Activated gamma-delta T cell treated with Interleukin-2 at 50 U/mL for 16 hours (primary cell): ENCODE measurements around the gene MEG3.
A peak's percentile ranks its signal among the peaks of the same experiment; 100 is the strongest.

ENCODE experiments used
- DNase-seq: peaks from one replicate; pipeline ENCODE4 v3.0.0-alpha.2; 2020

Gene MEG3

DNA sequence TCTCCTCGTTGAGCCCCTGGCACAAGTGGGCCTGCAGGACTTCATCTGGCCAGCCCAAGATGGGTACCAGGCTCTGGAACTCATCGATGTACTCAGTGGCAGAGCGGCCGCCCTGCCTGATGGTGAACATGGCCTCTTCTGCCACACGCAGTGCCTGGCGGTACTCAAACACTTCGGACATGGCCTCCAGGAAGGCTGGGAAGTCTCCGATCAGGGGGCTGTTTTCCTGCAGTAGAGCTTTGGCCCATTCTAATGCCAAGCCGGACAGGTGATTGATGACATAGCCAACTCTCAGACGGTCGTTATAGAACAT, 57.8 kb downstream of the MEG3 start:
- DNase-seq = no peak

DNA sequence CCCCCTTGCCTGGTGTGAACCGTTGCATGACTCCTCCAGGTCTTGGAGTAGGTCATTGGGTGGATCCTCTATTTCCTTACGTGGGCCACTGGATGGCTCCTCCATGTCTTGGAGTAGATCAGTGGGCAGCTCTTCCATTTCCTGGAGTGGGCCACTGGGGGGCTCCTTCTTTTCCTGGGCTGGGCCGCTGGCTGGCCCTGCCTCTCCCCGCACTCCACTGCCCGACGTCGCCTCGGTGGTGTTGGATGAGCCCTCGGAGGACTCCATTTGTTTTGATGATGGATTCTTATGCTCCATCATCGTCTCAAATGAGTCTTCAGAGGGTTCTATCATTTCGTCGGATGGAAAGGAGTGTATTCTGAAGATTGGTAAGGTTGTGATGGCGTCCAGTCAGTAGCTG, 58.5 kb downstream of the MEG3 start:
- DNase-seq = no peak

DNA sequence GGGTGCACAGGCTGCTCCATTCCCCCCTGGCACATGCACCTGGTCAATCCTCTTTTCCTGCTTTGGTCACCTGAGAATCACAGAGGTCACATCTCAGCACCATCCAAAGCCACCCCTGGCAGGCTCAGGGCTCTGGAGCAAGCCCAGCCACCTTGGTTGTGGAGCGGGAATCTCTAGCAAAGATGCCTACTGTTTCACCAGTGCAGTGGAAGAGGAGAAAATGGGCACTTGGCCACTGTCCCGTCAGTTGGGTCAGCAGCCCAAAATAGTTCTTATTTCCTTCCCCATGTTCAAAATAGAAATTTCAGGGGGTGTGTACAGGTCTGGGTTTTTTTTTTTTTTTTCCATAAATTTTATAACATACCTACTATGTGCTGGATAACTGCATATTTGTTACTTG, 59.3 kb downstream of the MEG3 start:
- DNase-seq = no peak

DNA sequence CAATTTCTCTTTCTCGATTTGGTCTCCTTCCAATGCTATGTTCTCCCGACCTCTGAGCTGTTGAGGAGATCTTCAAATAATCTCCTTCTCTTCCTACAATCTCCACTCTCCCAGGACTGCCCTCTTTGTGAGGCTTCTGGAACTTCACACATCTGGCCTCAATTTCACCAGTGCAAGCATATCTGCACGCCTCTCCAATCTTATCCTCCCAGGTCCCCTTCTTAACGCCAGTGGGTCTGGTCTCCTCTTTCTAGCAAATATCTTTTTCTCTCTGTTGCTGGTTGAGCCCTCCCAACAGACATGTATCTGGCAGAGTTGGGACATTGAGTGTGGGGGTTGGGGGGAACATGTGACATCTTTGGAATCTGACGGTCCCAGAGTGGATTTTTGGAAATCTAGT, 59.7 kb downstream of the MEG3 start:
- no peak for DNase-seq

DNA sequence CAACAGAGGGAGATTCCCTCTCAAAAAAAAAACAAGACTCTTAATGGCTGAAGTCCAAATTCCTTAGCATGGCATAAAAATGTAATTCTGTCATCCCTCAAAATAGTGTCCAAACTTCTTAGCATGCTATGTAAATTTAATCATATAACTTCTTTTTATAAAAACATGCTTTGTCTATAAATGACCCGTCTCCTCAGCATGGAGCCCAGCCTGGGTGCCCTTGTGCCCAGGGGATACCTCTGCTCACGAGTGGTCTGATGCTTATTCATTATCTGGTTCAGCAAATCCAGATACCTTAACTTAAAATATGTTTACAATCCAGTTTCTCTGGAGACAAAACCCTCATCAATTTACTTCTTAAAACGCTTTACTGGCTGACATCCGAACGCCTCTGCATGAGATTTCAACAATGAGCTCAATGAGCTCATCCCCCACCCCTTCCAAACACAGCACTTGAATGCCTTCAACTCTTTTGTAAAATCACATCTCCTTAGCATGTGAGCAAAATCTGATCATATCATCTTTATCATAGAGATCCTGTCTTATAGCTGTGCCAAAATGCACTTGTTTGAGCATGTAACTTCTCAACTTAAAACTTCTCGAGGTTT, 61.9 kb downstream of the MEG3 start:
- no peak for DNase-seq

DNA sequence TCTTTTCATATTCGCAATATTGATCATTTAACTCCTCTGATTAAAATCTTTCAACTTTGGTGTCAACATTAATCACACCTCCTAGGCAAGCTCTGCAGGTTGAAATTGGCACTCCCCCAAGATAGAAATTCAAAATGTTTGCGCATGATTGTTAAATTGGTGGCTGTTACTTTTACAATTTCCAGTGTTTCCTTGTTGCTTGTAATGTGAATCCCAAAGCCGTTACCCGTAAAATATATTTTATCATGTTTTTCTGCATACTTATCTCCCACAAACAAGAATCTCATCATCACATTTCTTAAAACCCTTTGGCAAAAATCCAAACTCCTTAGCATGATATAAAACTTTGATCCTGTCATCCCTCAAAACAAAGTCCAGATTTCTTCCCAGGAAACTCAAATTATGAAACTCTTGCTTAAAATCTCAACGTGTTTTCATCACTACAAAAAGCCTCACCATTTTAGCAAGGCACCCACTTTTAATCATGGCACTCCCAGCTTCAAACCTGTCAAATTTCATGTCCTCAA, 62.9 kb downstream of the MEG3 start:
- no peak for DNase-seq

DNA sequence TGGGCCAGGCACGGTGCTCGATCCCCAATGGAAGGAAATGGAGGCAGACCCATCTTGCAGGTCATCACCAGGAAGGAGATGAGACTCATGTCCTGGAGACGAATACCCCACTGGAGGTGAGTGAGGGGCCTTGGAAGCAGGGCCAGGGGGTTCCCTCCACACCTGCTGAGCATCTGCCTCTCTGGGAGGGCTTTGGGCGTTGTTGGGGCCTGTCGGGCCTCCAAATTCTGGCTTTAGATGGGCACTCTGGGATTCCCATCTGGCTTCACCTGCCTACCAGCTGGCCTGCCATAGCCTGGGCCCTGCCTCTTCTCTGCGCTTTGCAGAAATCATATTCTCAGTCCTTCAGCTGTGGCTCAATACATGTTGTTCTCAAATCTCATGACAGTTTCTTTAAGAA, 63.7 kb downstream of the MEG3 start:
- peak; percentile 1 for DNase-seq

DNA sequence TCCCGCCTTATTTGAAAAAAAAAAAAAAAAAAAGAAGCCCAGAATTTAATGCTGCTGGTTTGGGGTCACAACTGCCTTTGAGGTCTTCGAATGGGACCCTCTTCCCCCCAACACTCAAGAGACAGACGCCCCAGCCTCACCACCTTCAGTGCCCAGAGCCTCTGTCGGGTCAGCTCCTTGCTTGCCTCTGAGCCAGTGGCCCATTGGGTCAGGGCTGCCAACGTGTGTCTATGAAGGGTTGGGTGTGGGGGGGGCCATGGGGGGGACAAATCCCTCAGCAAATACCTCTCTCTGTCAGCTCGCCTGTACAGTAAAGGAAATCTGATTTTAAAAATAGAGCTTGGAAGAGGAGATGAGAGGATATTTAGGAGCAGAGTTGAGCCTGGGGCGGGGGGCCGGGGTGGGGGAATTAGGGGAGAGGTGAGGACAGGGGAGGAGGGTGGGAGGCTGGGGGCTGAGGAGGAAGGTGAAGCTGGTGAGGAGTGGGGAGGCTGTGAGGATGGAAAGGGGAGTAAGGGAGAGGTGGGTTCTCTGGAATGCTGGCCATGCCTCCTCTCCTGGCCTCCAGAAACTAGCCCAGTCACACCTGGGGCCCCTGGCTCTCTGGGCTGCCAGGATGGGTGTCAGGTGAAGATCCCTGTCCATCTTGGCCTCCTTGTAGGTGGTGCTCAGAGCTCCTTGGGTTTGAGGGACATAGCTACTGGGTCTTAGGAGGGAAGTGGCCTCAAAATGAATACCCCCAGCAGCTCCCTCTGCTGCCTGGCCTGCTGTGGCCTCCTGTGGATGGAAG, 64.3 kb downstream of the MEG3 start:
- DNase-seq = no peak

DNA sequence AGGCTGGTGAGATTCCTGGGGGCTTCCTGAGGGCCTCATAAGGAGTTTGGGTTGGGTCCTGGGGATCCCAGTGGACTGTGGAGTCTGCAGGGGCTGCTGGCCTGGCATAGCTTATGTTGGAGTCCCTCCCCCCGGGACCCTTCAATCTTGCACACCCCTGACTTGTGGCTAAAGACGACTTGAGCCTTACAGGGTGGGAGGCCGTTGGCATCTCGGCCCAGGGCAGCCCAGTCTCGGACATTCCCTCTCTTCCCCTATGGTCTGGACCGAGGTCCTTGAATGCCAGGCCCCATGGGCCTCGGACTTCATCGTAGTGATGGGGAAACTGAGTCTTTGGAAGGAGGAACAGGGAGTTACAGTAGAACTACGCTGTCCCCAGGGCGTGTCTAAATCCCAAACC, 65.1 kb downstream of the MEG3 start:
- peak; percentile 1 for DNase-seq

DNA sequence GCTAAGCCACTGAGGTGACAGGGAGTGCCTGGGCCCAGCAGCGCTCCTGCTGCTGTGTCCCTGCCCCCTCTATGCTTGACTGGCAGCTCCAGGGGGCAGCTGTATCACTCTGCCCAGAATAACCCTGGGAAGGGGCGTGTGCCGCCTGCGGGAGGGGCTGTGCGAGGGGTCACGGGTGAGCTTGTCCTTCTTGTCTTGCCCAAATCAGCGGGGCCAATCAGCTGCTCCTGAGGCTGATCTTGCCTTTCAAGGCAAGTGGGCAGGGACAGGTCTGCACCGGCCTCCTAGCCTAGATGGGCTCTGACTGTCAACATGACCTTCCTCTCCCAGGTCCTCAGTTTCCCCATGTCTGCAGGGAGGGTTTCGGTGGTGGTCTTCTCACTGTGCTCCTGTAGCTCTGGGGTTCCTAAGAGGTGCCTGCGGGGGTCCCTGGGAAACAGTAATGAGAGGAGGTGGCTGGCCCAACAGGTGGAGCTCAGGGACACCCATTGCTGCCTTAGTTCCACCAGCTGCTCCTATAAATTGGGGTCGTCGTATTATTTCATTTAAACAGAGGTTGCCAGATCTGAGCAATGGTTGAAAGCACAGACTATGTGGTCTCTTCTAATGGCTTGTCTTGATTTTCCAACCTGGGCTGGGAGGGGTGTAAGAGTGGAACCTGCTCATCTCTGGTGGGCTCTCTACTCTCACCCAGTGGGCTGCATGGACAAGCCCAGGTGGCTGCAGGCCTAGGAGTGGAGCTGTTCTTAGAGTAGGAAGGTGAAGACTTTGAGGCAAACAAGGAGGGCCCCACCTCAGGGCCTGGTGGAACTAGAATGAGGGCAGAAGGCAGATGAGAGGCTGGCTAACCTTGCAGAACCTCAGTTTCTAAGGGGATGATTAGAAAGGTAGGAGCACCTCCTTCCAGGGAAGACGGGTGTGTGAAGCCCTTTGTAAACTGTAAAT, 65.9 kb downstream of the MEG3 start:
- no peak for DNase-seq

DNA sequence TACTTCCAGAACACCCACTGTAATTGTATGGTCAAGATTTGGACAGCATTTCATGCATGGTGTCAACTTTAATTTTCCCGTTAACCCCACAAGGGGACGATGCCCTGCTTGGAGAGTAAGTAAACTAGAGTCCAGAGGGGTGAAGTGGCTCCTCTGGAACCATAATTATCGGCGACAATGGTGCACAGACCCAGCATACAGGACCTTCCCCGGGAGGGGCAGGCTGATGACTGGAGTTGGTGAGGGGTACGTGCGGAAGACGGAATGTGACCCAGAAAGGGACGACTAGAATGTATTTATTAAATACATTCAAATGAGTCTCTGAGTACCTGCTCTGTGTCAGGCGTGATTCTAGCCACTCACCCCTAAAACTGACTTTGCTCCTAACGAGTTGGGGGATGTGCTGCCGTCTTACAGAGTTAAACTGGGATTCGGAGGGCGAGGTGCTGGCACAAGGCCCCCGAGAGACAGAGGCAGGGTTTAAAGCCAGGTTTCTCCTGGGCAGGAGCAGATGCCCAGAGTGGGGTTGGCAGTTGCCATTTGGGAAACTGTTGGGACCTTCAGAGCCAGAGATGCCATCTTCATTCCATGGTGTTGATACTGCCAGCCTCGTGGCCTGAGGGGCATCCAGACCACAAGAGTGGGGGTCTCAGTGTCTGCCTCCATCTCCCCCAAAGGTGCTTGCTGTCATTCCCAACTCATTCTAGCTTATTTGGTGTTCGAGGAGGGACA, 66.7 kb downstream of the MEG3 start:
- DNase-seq = no peak

DNA sequence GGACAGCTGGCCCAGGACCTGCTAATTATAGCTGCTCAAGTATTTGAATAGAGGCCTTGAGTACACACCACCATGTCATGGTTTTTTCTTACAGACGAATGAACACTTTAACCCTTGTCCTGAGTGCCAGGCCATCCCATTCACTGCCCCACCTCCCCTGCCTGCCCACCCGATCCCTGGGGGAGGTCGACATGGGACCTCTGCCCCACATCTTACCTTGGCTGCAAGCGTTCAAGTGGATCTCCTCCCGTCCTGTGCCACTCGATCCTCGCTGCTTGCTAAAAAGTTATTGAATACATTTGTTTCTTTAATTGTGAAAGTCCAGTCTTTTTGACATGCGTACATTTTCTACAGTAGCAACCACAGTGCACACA, 67.3 kb downstream of the MEG3 start:
- DNase-seq = no peak

DNA sequence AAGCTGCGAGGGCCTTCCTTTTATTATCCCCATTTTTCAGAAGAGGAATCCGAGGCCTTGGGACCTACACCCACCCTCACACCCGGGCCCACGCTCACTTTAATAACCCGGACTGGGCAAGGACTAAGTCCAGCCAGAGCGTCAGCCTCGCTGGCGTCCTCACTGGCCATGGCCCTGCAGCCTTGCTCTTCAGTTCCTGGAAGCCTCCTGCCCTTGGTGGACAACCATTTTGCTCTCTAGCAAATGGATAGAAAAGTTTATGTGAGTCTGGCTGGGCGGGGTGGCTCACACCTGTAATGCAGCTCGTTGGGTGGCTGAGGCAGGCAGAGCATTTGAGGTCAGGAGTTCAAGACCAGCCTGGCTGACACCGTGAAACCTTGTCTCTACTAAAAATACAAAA, 67.8 kb downstream of the MEG3 start:
- no peak for DNase-seq

DNA sequence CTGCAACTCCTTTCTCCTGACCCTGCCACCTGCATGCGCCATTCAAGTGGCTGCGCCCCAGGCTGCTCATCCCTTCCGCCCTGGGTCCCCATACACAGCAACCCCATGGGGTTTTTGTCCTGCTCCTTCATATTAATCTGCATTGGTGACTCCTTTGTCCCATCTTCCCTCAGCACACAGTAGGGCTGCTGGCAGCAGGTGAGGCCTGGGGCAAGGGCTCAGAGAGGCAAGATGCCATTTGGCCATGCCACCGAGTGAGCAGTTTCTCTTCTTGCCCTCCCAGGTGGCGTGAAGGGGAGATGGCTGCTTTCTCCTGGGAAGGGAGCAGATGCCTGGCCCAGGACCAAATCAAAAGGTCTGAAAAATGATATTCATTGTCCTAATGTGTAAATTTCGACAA, 68.5 kb downstream of the MEG3 start:
- DNase-seq = no peak

DNA sequence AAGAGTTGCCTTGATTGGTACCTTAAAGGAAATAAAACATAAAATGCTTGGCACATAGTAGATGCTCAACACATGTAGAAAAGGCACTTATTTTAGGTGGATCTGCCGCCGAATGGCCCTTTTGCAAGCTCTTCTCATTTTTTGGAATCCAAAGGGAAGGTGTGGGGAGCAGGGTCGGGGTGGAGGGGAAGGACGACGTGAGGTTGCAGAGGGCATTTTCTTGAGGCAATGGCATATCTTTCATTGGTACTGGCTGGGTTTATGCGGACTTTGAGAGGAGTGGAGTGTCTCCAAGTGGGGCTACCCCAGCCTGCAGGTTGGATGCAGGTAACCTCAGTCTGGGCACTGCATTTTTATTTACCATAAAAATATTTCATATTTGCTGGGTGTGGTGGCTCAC, 69.5 kb downstream of the MEG3 start:
- DNase-seq = no peak

DNA sequence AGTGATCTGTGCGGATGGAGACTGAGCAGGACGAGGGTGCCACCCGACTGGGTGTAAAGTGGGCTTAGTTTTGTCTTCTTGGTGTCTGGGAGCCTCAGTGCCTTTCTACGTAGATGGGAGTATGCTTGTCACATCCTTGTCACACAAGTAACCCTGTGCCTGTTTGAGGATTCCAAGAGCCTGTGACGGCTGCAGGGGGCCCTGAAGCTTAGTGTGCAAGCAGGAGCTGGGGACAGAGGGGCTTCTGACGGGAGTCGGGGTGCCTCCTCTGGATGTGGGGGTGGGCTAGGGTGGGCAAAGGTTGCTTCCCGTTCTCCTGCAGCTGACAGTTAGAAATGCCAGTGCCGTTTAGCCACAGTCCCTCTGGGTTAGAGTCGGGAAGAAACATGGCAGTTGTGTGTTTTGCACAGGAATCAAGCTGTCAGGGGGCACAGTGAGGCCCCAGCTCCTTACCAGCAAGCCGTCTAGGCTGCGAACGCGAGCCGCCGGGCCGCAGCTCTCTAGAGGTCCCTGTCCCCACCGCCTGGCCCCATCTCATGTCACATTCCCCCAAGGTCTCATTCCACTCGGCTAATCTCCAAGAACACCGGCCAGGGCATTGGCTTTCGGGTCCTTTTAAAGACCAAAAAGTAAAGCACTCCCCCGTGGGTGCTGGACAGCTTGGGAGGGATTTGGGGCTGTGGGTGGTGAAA, 70.6 kb downstream of the MEG3 start:
- no peak for DNase-seq

DNA sequence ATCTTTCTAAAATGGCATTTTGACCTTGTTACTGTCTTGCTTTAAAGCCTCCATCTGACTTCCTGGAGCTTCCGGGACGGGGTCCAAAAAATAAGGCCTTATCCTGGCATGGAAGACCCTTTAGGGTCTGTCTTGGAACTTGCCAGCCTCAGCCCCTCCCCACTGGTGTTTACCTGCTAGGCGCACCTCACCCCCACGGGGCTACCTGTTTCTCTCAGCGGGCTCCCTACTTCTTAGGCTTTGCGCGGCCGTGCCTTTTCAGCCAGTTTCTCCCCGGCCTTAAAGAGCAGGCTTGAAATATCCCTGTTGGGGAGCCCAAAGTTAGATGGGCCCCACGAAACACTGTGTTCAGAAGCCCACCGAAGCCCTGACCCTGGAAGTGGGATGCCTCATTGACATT, 72.5 kb downstream of the MEG3 start:
- DNase-seq = no peak

DNA sequence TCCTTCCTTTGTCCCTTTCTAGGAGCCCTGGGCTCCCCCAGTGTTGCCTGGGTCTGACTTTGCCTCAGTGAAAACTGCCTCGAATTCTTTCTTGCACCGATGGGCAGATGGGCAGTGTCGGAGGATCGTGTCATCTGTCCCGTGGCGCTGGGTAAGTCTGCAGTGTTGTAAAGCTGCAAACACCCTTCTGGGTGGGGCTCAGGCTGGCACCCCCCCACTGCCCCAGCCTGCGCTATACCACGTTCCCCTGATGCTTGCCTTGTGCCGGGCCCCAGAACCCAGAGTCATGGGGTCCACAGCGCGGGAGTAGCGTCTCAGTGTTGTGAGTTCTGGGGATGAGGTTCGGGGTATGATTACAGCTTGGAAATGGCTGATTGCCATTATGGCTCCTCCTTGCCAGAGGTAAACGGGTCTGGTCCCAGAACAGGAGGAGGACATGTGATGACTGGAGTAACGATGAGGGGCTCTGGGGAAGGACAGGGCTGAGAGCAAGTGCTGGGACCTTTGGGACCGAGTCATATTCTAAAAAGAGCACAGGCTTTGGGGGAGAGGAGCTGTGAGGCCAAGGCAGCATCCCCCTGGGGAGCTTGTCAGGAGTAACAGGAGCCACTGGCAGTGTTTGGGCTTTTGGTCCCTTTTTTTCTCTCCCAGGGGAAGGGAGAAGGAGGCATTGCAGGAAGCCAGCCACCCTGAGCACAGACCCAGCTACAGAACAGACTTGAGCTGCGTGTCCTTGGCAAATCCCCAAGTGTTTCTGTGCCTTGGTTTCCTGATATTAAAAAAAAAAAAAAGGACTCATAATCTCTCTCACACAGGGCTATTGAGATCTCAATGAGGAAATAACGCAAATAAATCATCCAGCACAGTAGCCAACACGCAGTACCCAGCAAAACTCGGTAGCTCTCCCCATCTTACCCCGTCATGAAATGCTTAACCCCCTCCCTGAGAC, 73.3 kb downstream of the MEG3 start:
- no peak for DNase-seq

DNA sequence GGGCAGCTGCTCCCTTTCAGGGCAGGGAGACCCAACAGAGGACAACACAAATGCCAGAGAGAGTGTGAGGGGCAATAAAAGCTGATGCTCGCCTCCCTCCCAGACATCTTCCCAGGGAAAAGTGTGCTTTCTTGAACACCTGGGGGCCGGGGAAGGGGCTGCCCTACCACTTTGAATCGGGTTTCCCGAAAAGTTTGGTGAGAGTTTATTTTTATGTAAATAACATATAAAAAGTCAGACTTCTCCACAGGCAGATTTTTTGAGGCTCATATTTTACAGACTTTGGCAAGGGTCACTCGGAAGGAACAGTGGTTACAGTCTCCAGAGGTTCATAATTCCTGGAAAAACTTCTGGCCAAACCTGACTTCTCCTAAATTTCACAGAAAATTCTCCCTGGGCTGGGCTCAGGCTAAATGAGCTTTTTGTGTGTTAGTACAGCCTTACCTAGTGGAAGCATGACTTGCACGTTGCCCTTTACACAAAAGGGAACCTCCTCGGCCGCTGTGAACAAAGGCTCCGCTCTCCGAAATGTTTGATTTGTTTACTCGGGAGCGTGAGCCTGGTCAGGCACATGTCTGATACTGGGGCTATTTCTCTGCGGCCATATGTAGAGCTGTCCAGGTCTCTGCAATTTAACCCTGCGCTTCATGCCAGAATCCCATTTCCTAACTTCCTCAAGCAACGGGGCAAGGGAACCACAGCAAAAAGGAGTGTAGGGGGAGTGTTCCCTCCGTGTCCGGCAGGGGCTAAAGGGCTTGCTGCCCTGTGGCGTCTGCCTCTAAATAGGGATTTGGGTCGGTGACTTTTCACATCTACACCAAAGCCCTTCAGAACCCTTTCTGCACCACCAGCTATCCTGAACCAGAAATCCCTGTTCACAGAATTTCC, 74.2 kb downstream of the MEG3 start:
- no peak for DNase-seq

DNA sequence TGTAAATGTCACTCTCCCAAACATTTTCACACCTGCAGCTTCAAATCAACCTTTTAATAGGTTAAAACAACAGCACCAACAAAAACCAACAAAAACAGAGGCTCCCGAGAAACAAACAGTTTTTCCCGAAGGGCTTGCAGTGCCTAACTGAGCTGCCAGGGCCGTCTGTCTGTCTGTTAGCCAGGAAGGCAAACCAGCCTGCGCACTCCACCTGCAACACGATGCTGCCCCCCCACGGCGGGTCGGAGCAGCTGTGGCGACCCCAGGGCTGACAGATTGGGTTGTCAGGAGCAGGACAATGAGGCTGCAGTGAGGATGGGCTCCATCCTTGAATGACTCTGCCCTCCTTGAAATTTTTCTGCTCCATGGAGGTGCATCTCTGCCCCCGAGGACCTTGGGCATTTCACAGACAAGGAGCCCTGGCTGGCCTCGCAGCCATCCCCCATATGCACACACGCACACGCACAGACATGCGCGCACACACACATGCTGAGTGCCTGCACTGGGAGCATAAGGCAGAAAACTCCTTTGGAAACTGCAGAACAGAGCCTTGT, 75.0 kb downstream of the MEG3 start:
- no peak for DNase-seq
